Central memory CD8-positive, alpha-beta T cell (primary cell): Measurements from ENCODE around the gene MAPK11.
"Not testable (repeated sequence)": the region's sequence is repeated elsewhere in the genome, so short reads cannot be mapped to it uniquely, and the experiment has no call there.

Experiments used
- ATAC-seq: fragments of 150-1000 bp; cut with Tn5 transposase; replicated peaks from 2 replicates; pipeline ENCODE4 v1.10.0; 2022; ENCODE audit warnings: mild to moderate bottlenecking, moderate FRiP score, moderate number of reproducible peaks; ENCODE audit not compliant: poor library complexity, severe bottlenecking; ENCODE audit errors: extremely low read depth
- DNase-seq, 2 donors: peaks; one replicate each; pipeline ENCODE4 v3.0.0; 2021; ENCODE audit warnings: low spot score in 2 of 2
- H3K27ac Mint-ChIP-seq: one replicate; pipeline ENCODE4 v1.8.0; 2022; ENCODE audit warnings: low read depth, mild to moderate bottlenecking, moderate library complexity, mixed read lengths
- H3K27me3 Mint-ChIP-seq: one replicate; pipeline ENCODE4 v1.8.0; 2022; ENCODE audit warnings: mixed read lengths
- H3K36me3 Mint-ChIP-seq: one replicate; pipeline ENCODE4 v1.8.0; 2022; ENCODE audit warnings: mild to moderate bottlenecking, moderate library complexity, mixed read lengths; ENCODE audit not compliant: insufficient read depth
- H3K4me1 Mint-ChIP-seq: one replicate; pipeline ENCODE4 v1.8.0; 2022; ENCODE audit warnings: mixed read lengths
- H3K4me3 Mint-ChIP-seq: one replicate; pipeline ENCODE4 v1.8.0; 2022; ENCODE audit warnings: mild to moderate bottlenecking, moderate library complexity, mixed read lengths
- H3K9me3 Mint-ChIP-seq: one replicate; pipeline ENCODE4 v1.8.0; 2022; ENCODE audit warnings: mixed read lengths

The MAPK11 gene

GRCh38 chr22:50275181-50276055 is 5.2 kb upstream of the MAPK11 start:
- Mint-ChIP-seq H3K27me3 (no peaks in the 10 kb centered on the region), H3K4me3 (no peak overlapping the region), H3K27ac (no peak overlapping the region), H3K4me1 (peaks cover 7% of the 10 kb centered on the region), H3K36me3 (peaks cover 8% of the 10 kb centered on the region), H3K9me3 (no peaks in the 10 kb centered on the region)
- DNase-seq = no peak
- no peak for ATAC-seq

- H3K4me1 Mint-ChIP-seq = peaks cover 7% of the 10 kb centered on the region
- H3K36me3 Mint-ChIP-seq = peaks cover 8% of the 10 kb centered on the region
- ATAC-seq (no peak), DNase-seq (no peak)
- no peaks in the 10 kb centered on the region for H3K27me3 Mint-ChIP-seq
- H3K4me3 Mint-ChIP-seq = no peak overlapping the region
- H3K27ac Mint-ChIP-seq = no peak overlapping the region
- no peaks in the 10 kb centered on the region for H3K9me3 Mint-ChIP-seq
Observed at GRCh38 chr22:50274771-50275170, 4.6 kb upstream of the MAPK11 start.

- DNase-seq (no peak), ATAC-seq (no peak)
- H3K27me3 Mint-ChIP-seq = no peaks in the 10 kb centered on the region
- H3K36me3 Mint-ChIP-seq = peaks cover 6% of the 10 kb centered on the region
- H3K4me3 Mint-ChIP-seq = no peak overlapping the region
- no peak overlapping the region for H3K27ac Mint-ChIP-seq
- peaks cover 7% of the 10 kb centered on the region for H3K4me1 Mint-ChIP-seq
- no peaks in the 10 kb centered on the region for H3K9me3 Mint-ChIP-seq
Observed at GRCh38 chr22:50274311-50274710, 4.1 kb upstream of the MAPK11 start.

DNA sequence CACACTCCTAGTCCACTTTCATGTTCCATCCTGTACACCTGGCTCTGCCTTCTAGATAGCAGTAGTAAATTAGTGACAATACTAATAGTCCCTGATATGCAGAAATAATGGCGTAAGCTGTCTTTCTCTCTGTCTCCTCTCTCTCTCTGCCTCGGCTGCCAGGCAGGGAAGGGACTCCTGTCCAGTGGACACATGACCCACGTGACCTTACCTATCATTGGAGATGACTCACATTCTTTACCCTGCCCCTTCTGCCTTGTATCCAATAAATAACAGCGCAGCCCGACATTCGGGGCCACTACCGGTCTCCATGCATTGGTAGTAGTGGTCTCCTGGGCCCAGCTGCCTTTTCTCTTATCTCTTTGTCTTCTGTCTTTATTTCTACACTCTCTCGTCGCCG is 3.6 kb upstream of the MAPK11 start:
- not testable (repeated sequence) for DNase-seq, H3K9me3 Mint-ChIP-seq, H3K4me1 Mint-ChIP-seq, H3K36me3 Mint-ChIP-seq, ATAC-seq, H3K27ac Mint-ChIP-seq, H3K4me3 Mint-ChIP-seq, H3K27me3 Mint-ChIP-seq

DNA sequence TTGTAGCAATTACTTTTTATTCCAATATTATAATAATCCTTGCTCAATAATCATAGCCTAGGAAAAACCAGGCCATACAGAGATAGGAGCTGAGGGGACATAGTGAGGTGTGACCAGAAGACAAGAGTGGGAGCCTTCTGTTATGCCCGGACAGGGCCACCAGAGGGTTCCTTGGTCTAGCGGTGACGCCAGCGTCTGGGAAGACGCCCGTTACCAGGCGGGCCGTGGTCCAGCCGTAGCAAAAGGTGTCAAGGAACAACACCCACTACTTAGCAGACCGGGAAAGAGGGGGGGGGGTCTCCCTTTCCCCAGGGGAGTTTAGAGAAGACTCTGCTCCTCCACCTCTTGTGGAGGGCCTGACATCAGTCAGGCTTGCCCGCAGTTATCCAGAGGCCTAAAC is 3.2 kb upstream of the MAPK11 start:
- not testable (repeated sequence) for ATAC-seq, H3K4me3 Mint-ChIP-seq, H3K27me3 Mint-ChIP-seq, H3K4me1 Mint-ChIP-seq, H3K9me3 Mint-ChIP-seq, DNase-seq, H3K36me3 Mint-ChIP-seq, H3K27ac Mint-ChIP-seq

DNA sequence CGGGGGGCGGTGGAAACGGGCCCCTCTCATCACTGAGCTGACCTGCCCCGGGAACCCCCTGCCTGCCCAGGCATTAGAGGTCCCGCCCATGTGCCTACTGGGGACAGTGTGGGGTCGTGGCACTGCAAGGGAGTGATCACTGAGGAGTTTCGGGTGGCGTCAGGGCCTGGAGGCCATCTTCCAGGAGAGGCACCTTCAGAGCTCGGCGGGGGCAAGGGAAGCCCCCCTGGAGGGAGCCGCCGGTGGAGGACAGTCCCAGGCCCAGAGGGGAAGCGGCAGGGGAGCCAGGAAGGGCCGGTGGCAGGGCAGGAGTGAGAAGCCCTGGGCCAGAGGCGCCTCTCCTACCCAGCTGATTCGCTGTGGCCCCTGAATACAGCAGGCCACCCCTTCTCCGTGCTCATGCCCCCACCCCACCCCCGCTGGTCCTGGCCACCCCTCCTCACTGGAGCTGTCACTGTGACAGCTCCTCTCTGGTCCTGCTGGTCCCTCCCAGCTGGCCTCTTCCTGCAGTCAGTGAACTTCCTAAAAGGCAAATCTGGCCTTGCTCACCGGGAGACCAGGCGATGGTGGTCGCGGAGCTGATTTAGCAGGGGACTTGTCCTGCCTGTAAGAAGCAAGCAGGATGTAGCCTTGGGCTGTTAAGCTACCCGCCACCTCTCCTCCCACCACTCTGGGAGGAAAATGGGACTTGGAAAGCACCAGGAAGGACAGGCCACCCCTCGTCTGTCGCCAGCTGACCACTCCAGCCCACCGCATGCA is 2.0 kb upstream of the MAPK11 start:
- Mint-ChIP-seq H3K4me1 (peaks cover 7% of the 10 kb centered on the region), H3K27ac (no peak overlapping the region), H3K4me3 (peak overlapping the region; percentile 47), H3K27me3 (no peaks in the 10 kb centered on the region), H3K9me3 (no peaks in the 10 kb centered on the region), H3K36me3 (peaks cover 6% of the 10 kb centered on the region)
- ATAC-seq (no peak), DNase-seq (no peak)

- H3K36me3 Mint-ChIP-seq = peaks cover 5% of the 10 kb centered on the region
- peaks cover 7% of the 10 kb centered on the region for H3K4me1 Mint-ChIP-seq
- DNase-seq = no peak
- no peak overlapping the region for H3K27ac Mint-ChIP-seq
- H3K4me3 Mint-ChIP-seq = peak overlapping the region; percentile 74
- ATAC-seq = no peak
- H3K27me3 Mint-ChIP-seq = no peaks in the 10 kb centered on the region
- no peaks in the 10 kb centered on the region for H3K9me3 Mint-ChIP-seq
Observed at GRCh38 chr22:50271519-50271970, 1.4 kb upstream of the MAPK11 start.

- H3K36me3 Mint-ChIP-seq = peaks cover 2% of the 10 kb centered on the region
- peak overlapping the region; percentile 74 for H3K4me3 Mint-ChIP-seq
- H3K9me3 Mint-ChIP-seq = no peaks in the 10 kb centered on the region
- H3K27me3 Mint-ChIP-seq = no peaks in the 10 kb centered on the region
- H3K4me1 Mint-ChIP-seq = peaks cover 7% of the 10 kb centered on the region
- DNase-seq (peak; percentile 53 to 64), ATAC-seq (peak; percentile 61)
- no peak overlapping the region for H3K27ac Mint-ChIP-seq
Observed at GRCh38 chr22:50270666-50271394, 650 bp upstream of the MAPK11 start.

DNA sequence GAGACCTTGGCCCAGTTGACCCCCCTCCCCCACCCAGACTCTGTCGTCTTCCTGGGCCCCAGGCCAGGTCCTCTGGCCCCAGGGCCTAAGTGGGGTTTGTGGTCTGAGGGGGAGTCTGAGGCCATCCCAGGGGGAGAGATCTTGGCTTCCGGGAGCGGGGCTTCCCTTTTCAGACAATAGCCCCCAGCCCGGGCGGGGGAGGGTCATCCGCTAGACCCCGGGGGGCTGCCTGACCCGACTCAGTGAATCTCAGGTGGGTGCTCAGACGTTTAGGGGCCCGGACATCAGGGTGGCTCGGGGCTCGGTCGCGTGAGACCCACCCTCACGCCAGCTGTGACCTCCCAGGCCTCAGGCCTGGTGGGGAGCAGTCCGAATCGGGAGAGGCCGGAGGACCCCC is 609 bp downstream of the MAPK11 start:
- no peak for ATAC-seq
- Mint-ChIP-seq H3K27me3 (no peaks in the 10 kb centered on the region), H3K27ac (no peak overlapping the region)

GRCh38 chr22:50268655-50269113 is 1.5 kb downstream of the MAPK11 start:
- Mint-ChIP-seq H3K27ac (no peak overlapping the region), H3K4me3 (peak overlapping the region; percentile 66), H3K36me3 (no peaks in the 10 kb centered on the region), H3K27me3 (no peaks in the 10 kb centered on the region), H3K4me1 (peaks cover under 1% of the 10 kb centered on the region), H3K9me3 (no peaks in the 10 kb centered on the region)
- ATAC-seq (no peak), DNase-seq (no peak)

More for the DNA sequence above, 609 bp downstream of the MAPK11 start:
- no peak for DNase-seq
- Mint-ChIP-seq H3K4me1 (peaks cover 7% of the 10 kb centered on the region), H3K4me3 (peak overlapping the region; percentile 66), H3K36me3 (no peaks in the 10 kb centered on the region), H3K9me3 (no peaks in the 10 kb centered on the region)

DNA sequence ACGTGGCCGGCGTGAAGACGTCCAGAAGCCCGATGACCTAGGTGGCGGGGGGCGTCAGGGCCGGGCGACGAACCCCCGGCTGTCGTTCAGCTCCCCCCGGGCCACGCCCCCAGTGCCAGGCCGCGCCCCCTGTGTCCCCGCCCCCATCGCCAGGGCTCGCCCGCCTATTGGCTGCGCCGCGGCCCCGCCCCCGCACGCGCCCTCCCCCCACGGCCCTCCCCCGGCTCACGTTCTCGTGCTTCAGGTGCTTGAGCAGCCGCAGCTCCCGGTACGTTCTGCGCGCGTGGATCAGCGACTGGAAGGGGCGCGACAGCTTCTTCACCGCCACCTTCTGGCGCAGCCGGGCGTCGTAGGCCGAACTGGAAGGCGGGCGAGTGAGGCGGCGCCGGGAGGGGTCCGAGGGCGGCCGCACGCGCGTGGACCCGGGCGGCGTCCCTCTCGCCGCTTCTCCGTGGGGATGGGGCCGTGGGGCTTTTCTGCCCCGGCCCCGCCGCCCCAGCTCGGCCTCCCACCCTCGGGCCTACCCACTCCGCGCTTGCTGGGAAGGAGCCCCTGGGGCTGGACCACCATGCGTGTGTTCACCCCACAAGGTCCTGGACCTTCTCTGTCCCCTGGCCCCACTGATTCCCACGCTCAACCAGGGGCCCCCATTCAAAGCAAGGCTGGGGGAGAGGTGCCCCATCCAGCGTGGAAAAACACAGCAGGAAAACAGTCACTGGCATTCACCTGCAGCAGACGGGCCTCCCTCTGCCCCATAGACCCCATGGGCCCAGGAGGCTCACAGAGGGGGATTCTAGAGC is 2.4 kb downstream of the MAPK11 start:
- no peaks in the 10 kb centered on the region for H3K4me1 Mint-ChIP-seq

DNA sequence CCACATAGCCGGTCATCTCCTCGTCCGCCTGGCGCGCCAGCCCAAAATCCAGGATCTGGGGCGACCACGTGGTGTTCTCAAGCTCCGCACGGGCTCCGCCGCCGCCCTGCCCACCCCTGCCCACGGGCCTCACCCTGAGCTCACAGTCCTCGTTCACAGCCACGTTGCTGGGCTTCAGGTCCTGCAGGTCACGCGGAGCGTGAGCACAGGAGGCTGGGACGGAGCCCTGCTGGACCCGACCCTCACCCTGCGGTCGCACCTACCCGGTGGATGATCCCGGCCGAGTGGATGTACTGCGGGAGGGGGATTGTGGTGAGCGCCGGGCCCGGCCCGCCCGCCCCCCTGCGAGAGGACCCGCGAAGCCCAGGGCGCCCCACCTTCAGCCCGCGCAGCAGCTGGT is 3.2 kb downstream of the MAPK11 start:
- H3K9me3 Mint-ChIP-seq = no peaks in the 10 kb centered on the region
- H3K27me3 Mint-ChIP-seq = peaks cover 12% of the 10 kb centered on the region
- H3K4me1 Mint-ChIP-seq = peaks cover 4% of the 10 kb centered on the region
- DNase-seq = no peak
- ATAC-seq = no peak
- H3K27ac Mint-ChIP-seq = no peak overlapping the region
- H3K4me3 Mint-ChIP-seq = no peak overlapping the region
- H3K36me3 Mint-ChIP-seq = no peaks in the 10 kb centered on the region

More for the DNA sequence above, 2.4 kb downstream of the MAPK11 start:
- no peaks in the 10 kb centered on the region for H3K9me3 Mint-ChIP-seq
- ATAC-seq (no peak), DNase-seq (no peak)
- H3K27ac Mint-ChIP-seq = no peak overlapping the region
- H3K36me3 Mint-ChIP-seq = no peaks in the 10 kb centered on the region
- no peak overlapping the region for H3K4me3 Mint-ChIP-seq
- H3K27me3 Mint-ChIP-seq = peaks cover 4% of the 10 kb centered on the region
